Measurements from ENCODE around the gene CTIF.
A peak's percentile ranks its signal among the peaks of the same experiment; 100 is the strongest.
"Not testable (repeated sequence)": the region's sequence is repeated elsewhere in the genome, so short reads cannot be mapped to it uniquely, and the experiment has no call there.

CTIF gene

DNA sequence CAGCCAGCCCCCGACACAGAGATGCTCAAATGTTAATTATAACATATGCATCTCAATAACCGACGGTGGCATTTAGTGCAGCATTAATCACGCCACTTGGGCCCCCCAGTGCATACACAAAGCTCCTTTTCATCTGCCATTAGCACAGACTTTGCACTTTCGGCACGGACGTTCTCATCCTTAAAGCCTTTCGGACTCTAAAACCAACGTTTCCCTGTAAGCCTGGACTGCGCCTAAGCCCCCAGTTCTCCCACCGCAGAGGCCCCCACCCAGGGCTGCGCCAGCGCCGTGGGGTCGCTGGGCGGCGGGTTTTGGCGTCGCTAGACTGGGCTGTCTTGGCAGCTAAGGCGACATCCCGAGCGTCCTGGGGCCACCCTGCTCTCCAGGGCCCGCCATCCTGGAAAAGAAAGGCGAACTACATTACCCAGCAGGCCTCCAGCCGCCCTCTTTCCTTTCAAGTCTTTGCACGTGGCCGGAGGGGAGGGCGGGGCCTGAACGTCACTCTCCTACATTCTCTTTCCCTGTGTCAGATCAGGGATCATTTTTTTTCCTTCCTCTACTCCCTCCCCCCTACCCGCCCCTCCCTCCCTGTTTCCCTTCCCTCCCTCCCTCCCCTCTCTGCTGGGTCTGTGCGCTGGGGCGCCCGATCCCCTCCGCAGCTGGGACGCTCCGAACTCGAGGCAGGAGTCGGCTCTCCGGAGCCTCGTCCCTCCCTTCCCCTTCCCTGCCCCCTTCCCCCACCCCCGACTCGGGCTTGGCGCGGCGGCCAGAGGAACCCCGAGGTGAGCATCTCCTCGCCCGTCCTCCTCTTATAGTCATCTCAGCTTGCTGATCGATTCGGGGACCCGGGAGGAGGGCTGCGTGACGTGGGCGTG is at the start of gene CTIF:
Gene CTIF, plus strand, starts transcription at position 501 of the 875 bp plus-strand sequence. CDS start 80,535 bp downstream, outside the sequence.
- peak; percentile 27 for DNase-seq (ENCODE audit: low read depth)

DNA sequence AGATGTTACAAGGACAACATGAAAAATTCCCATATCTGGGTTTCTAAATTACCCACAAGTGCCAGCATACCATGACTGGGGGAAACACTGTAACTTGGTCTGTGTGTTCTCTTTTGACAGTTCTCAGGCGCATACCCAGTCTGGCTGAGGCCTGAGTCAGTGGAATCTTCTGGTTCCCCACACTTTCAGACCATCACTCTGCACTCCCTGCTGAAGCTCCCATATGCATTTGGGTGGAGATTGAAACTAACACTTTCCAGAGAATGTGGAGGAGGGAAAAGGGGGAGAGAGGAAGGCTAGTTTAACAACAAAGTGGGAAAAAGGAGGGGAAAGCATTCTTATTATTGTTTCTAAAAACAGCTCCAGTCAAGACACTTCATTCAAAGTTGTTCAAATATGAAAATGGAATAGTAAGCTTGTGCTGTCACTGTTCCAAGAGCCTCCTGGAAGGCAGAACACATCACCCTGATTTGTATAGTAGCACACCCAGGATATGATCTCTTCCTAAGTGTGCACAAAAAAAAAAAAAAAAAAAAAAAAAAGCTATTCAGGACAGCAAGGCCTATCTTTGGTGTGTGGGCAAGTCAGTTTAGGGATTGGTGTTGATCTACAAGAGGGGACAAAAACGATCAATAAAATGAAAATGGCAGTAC is 48.1 kb upstream of the CTIF start:
- no peak for DNase-seq (ENCODE audit: low read depth)

DNA sequence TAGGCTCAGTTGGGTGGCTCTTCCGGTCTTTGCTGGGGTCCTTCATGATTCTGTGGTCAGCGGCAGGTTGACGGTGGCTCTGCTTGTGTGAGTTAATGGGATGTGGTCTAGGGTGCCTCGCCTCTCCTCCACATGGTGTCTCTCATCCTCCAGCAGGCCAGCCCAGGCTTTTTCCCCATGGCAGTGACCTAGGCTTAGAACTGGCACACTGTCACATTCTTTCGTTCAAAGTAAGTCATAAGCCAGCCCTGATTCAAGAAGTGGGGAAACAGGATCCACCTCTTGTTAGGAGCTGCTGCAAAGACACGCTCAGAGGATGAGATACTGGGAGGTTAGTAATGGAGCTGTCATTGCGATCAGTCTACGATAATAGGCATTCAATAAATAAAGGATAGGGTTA is 46.0 kb upstream of the CTIF start:
- no peak for DNase-seq (ENCODE audit: low read depth)

DNA sequence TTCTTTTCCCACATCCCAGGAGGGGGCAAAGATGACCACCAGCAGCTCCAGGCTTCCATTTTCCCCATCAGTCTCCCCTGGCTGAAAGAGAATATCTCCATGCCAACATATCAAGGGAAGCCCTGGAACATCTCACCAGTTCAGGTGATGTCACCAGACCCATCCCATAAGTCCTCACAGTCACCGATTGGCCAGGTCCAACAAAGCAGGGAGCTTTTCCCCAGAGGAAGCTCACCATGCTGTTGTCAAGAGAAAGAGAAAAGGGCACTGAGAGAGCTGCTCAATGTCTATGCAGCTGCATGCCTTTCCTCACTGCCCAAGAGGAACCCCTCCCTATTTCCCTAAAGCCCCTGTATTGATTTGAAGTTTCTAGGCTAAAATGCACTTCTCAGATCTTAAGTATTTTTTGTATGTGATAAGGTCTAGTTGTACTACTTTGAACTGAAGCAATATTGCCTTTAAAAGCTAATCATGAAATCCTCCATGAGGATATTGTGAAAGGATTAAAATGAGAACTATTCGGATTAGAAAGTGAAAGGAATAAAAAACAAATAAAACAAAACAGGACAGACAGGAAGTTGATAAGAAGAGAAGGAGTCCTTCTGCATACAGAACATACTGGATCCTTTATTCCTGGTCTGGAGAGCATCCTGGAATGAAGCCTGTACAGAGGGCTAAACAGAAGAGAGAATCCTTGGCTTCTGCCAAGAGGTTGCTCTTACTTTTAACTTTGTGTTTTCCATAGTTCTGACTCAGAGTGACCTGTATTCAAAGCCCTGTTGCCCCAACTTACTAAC is 45.2 kb upstream of the CTIF start:
- DNase-seq (ENCODE audit: low read depth): no peak

DNA sequence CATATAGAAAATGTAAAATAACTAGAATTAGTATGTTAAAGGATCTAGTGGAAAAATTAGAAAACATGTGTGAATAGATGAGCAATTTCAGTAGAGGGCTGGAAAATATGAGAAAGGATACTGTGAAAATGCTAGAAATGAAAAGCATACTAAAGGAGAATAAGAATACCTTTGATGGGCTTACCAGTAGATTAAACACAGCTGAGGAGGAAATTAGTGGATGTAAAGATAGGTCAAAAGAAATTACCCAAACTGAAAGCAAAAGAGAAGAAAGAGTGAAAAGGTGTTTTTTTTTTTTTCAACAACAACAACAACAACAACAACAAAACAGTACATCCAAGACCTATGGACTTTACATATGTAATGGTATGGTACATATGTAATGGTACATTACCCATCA is 41.0 kb upstream of the CTIF start:
- no peak for DNase-seq (ENCODE audit: low read depth)

DNA sequence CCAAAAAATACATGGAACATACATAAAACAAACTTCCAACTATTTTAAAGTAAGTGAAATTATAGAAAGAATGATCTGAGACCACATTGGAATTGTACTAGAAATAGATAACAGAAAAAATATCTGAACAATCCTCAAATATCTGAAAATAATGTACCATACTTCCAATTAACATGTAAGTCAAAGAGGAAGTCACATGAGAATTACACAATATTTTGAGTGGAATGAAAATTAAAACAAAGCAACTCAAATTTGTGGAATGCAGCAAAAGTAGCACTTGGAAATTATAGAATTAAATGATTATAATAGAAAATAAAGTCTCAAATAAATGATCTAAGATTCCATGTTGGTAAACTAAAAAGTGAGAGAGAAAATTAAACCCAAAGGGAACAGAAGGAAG is 38.3 kb upstream of the CTIF start:
- no peak for DNase-seq (ENCODE audit: low read depth)

DNA sequence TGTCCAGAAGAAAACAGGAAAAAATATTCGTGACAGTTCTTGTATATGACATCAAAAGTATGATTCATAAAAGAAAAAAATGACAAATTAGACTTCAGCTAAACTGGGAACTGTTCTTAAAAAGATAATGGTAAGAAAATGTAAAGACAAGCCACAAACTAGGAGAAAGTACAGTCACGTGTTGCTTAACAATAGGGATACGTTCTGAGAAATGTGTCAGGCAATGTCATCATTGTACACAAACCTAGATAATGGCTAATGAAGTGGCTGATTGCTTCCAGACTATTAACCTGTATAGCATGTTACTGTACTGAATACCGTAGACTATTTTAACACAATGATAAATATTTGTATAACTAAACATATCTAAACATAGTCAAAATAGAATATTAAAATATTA is 35.9 kb upstream of the CTIF start:
- no peak for DNase-seq (ENCODE audit: low read depth)

DNA sequence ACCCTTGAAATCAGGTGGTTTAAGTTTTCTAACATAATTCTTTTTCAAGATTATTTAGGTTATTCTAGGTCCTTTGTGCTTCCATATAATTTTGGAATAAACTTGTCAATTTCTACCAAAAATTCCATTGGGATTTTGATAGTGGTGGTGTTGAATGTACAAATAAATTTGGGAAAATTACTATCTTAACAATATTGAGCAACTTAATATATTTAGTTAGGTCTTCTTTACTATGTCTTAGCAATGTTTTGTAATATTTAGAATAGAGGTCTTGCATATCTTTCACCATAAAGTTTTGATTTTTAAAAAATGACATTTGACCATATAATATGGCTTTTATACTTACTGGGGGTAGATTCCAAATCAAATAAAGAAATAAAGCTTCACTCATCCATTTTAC is 34.0 kb upstream of the CTIF start:
- no peak for DNase-seq (ENCODE audit: low read depth)

DNA sequence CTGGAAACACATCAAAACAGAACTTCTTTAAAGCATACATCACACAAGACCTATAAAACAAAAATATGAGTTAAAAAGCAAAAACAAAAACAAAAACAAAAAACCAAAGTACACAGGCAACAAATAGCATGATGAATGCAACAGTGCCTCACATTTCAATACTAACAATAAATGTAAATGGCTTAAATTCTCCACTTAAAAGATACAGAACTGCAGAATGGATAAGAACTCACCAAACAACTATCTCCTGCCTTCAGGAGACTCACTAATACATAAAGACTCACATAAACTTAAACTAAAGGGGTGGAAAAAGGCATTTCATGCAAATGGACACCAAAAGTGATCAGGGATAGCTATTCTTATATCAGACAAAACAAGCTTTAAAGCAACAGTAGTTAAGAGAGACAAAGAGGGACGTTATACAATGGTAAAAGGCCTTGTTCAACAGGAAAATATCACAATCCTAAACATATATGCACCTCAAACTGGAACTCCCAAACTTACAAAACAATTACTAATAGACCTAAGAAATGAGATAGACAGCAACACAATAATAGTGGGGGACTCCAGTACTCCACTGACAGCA is 31.8 kb upstream of the CTIF start:
- DNase-seq (ENCODE audit: low read depth): not testable (repeated sequence)

DNA sequence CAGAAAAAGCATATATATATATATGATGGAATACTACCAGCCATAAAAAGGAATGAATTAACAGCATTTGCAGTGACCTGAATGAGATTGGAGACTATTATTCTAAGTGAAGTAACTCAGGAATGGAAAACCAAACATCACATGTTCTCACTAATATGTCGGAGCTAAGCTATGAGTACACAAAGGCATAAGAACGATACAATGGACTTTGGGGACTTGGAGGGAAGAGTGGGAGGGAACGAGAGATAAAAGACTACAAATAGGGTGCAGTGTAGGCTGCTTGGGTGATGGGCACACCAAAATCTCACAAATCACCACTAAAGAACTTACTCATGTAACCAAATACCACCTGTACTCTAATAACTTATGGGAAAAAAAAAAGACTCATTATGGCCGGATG is 26.3 kb upstream of the CTIF start:
- DNase-seq (ENCODE audit: low read depth): not testable (repeated sequence)

DNA sequence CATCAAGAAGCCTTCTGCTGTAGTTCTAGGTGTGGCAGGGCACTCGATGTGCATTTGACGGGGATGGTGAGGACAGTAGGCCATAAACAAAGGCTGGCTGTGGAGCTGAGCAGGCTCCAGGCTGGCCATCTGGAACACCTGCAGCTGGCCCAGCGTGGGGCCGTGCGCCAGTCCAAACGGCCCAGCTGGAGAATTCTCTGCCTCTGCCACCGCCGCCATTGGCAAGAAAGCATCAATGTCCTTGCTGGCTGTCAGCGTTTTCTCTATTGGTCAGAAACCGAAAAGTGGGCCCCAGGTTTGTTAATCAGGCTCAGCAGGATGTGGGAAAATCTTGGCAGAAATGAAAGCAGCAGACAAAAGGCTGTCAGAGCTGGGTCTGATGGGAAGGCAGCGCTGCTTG is 24.0 kb upstream of the CTIF start:
- DNase-seq (ENCODE audit: low read depth): no peak

DNA sequence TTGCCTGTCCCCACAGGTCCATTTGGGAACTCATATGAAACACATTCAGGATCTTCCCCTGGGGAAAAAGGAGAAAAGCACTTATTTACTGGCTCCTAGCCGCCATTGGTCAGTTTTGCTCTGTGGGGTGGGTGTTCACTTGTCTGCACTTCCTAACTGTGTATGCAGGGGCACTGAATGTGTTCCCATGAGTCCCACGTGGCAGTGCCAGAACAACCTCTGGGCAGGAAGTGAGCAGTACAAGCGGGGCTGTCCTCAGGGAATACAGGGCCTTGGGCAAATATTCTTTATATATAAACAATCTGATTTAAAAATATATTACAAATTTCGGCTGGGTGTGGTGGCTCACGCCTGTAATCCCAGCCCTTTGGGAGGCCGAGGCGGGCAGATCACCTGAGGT is 21.8 kb upstream of the CTIF start:
- DNase-seq (ENCODE audit: low read depth): no peak

DNA sequence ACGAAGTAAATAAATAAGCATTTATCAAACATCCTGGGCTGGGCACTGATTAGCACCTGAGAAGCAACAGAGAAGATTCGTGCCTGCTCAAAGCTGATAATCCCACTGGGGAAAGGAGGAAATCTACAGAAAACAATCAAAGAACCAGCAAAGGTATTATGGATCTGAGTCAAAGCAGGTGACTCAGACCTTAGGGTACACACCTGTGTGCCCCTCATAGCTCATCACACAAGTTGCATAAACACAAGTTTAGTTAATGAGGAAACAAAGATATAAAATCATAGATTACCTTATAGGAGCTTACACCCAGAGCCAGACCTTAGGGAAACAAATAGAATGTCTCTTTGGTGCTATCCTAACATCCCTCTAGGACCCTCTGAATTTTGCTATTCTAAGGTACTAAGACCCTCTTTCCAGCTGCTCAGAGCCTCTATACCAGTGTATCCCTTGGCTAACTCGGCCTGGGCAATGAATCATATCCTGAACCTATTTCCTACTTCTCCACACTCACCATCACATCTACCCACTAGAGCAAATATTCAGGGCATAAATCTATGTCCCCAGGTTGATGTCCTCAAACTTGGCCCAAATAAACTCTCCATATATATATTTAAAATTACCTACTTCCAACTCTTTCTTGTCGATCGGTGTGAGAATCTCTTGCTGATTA is 19.3 kb upstream of the CTIF start:
- no peak for DNase-seq (ENCODE audit: low read depth)

DNA sequence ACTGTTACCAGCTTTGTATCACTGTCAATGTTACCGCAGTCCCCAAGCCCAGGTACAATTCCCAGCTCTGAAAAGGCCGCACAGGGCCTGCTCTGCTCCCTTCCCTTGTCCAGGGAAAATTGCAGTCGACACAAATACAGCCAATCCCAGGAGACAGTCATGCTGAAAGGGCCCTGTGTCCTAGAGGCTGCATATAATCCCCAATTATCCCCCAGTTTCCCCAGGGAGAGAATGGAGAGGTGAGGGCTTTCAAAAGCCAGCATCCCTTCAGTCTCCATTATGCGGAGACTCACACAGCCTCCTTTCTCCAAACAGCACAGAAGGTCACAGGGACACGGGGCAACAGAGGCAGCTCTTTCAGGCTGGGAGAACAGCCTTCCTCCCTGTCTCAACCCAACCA is 17.1 kb upstream of the CTIF start:
- no peak for DNase-seq (ENCODE audit: low read depth)

DNA sequence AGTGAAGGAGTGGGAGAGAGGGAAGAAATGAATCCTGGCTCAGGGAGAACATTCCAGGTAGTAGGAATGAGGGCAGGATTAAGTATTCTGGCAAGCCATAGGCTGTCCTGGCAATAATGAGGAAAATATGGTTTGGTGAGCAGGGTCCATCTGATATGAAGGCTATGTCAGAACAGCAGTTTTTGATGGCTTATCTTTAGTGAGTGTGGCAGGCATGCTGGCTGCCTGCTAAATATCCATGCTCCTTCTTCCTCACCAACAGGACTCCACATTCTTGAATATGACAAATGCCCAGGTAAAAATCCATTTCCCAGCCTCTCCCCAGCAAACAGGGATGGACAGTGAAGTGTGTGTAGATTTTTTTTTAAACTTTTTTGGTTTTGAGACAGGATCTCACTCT is 13.2 kb upstream of the CTIF start:
- DNase-seq (ENCODE audit: low read depth): no peak

DNA sequence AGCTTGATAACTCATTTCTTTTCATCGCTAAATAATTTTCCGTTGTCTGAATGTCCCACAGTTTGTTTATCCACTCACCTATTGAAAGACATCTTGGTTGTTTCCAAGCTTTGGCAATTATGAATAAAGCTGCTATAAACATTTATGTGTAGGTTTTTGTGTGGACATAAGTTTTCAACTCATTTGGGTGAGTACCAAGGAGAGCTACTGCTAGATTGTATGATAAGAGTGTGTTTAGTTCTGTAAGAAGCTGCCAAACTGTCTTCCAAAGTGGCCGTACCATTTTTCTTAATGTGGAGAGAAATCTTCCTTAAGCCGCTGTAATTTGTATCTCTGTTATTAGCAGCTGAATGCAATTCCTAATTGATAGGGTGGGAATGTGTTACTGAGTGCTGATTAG is 11.4 kb upstream of the CTIF start:
- no peak for DNase-seq (ENCODE audit: low read depth)

DNA sequence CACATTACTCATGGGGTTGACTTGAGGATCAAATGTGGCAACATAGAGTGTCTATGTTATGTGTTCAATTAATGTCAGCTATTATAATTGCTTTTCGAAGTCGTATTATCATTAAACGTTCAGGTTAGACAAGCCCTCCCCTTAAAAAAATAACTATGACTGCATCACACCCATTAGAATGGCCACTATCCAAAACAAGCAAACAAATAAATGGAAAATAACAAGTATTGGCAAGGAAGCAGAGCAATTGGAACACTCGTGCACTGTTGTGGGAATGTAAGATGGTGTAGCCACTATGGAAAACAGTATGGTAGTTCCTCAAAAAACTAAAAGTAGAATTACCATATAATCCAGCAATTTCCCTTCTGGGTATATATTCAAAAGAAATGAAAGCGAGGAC is 10.0 kb upstream of the CTIF start:
- DNase-seq (ENCODE audit: low read depth): no peak

DNA sequence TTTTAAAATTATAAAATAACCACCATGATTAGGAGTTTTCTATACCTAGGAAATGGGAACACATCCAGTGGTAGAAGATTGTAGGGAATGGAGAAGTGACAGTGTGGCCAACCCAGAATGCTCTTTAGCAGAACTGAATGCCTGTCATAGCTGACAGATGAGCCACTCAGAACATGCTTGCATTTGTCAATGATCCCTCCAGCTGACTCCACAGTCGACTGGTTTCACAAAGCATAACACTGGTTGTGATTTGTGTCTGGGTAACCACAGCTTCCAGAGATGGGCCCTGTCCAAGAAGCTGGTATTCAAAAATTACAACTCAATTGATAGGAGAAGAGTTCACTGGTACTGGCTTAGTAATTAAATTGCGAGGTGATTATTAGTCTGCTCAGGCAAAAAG is 9.0 kb upstream of the CTIF start:
- no peak for DNase-seq (ENCODE audit: low read depth)

DNA sequence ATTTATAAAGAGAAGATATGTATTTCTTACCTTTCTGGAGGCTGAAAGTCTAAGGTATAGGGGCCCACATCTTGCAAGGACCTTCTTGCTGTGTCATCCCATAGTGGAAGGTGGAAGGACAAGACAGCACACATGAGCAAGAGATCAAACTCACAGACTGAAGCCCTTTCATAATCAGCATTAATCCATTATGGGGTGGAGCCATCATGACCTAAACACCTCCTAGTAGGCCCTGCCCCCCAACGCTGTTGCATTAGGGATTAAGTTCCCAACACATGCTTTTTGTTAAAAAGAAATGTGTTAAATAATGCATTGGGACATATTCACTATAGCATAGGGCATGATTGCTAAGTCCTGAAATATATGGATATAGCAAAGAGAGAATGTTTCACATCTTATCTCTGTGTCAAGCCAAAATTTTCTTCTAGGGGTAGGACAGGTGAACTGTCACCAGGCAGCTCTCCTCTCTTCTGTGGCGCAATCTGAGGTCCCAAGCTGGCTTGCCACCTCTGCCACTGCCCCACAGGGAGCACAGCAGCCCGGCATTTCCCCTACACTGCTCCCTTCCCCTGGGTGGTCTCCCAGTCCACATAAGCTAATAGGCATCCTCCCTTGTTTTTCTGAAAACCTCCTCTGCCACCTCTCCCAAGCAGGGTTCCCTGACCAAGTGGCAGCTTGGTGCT is 8.3 kb upstream of the CTIF start:
- no peak for DNase-seq (ENCODE audit: low read depth)

DNA sequence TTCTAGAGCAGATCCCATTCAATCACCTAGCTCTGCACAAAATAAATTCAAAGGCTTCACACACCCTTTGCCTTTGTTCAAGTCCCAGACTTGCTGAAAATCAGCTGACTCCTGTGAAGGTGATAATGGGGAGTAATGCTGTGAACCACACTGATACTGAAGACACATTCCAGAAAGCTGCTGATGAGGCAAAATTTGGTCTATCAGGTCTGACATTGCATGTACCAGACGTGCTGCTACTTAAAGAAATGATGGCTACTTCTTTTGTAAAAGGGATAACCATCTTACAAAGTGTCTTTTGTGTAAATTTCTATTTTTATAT is 7.8 kb upstream of the CTIF start:
- no peak for DNase-seq (ENCODE audit: low read depth)

DNA sequence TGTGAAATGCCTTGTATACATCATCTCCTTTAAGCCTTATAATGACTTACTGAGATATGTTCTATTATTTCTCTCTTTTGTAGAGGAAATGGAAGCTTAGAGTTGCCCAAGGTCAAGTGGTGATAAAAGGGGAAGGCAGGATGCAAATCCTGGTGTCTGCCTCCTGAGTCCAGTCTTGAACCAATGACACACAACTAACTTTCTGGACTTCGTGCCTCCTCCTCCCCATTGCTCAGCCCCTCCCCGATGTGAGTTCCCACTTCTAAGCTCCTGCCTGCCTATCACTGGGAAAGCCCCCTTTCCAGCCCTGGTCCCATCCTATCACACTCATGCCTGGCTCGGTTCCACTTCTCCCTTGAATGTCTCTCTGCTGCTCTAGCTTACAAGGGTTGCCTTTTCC is 6.9 kb upstream of the CTIF start:
- DNase-seq (ENCODE audit: low read depth): no peak

Measured in stimulated activated CD8-positive, alpha-beta memory T cell treated with anti-CD3 and anti-CD28 coated beads, Interleukin-12 subunit alpha, Interleukin-12 subunit beta, amount 100 ng/mL, for 1 hour (primary cell).